CD14-positive monocyte (primary cell): ENCODE measurements around the gene SUCLG1. TPM values are rescaled to one million over a fixed set of nuclear protein-coding genes. Genes with fewer than 3 reads are reported as not detected.

Source experiments
- DNase-seq, 3 donors: peaks; one replicate each; pipeline ENCODE4 v3.0.0-alpha.2; 2011 to 2022
- H2AFZ ChIP-seq: 2 replicates; pipeline ENCODE4 v1.6.0; 2012; ENCODE audit warnings: mild to moderate bottlenecking, low read depth, low read length, inconsistent platforms; ENCODE audit not compliant: insufficient read depth, poor library complexity, severe bottlenecking
- H3K27ac ChIP-seq, 2 donors: 1 replicate in 1 of 2; 2 replicates in 1 of 2; pipeline ENCODE4 v1.5.1; 2012 to 2013; ENCODE audit warnings: low read length in 2 of 2, control low read depth in 1 of 2, inconsistent platforms in 1 of 2, low read depth in 1 of 2, mild to moderate bottlenecking in 1 of 2
- H3K27me3 ChIP-seq, 2 donors: one replicate each; pipeline versions ENCODE4 v1.6.0 to v1.6.1; 2011 to 2013; ENCODE audit warnings: low read length in 2 of 2; ENCODE audit not compliant: control insufficient read depth in 2 of 2, insufficient read depth in 2 of 2
- H3K36me3 ChIP-seq, 2 donors: replicated peaks in 1 of 2; 1 replicate in 1 of 2; 2 replicates in 1 of 2; pipeline versions ENCODE4 v1.5.1 to v1.6.1; 2012 to 2013; ENCODE audit warnings: low read length in 2 of 2, control low read depth in 1 of 2, inconsistent platforms in 1 of 2, mild to moderate bottlenecking in 1 of 2; ENCODE audit not compliant: insufficient read depth in 2 of 2, control insufficient read depth in 1 of 2
- H3K4me1 ChIP-seq, 2 donors: 1 replicate in 1 of 2; 2 replicates in 1 of 2; pipeline versions ENCODE4 v1.5.1 to v1.6.1; 2012 to 2013; ENCODE audit warnings: low read length in 2 of 2, control low read depth in 1 of 2, inconsistent platforms in 1 of 2, mild to moderate bottlenecking in 1 of 2, moderate library complexity in 1 of 2; ENCODE audit not compliant: insufficient read depth in 2 of 2, control insufficient read depth in 1 of 2
- H3K4me2 ChIP-seq: replicated peaks from 2 replicates; pipeline ENCODE3; 2012; ENCODE audit warnings: low read length, moderate library complexity, mild to moderate bottlenecking; ENCODE audit not compliant: poor library complexity, severe bottlenecking; ENCODE audit errors: extremely low read depth
- H3K4me3 ChIP-seq, 3 experiments: fragments of 200-600 bp in 1 of 3; sonication (generic) in 1 of 3; replicated peaks in 1 of 3; 1 replicate in 2 of 3; 2 replicates in 1 of 3; pipeline ENCODE4 v1.5.1; 2011 to 2013; ENCODE audit warnings: low read length in 3 of 3, mild to moderate bottlenecking in 3 of 3, control low read depth in 2 of 3, low read depth in 2 of 3, inconsistent platforms in 1 of 3, moderate library complexity in 1 of 3
- H3K79me2 ChIP-seq: 2 replicates; pipeline ENCODE4 v1.6.0; 2012; ENCODE audit warnings: mild to moderate bottlenecking, control low read depth, inconsistent platforms, low read length, moderate library complexity; ENCODE audit not compliant: insufficient read depth
- H3K9ac ChIP-seq: 2 replicates; pipeline ENCODE4 v1.6.0; 2017; ENCODE audit warnings: low read length, mild to moderate bottlenecking; ENCODE audit not compliant: insufficient read depth, poor library complexity, severe bottlenecking
- H3K9me3 ChIP-seq, 2 donors: replicated peaks in 1 of 2; 1 replicate in 1 of 2; 2 replicates in 1 of 2; pipeline versions ENCODE4 v1.5.1 to v1.6.1; 2012 to 2013; ENCODE audit warnings: low read length in 2 of 2, control low read depth in 1 of 2; ENCODE audit not compliant: control insufficient read depth in 1 of 2, insufficient read depth in 1 of 2
- H4K20me1 ChIP-seq: 2 replicates; pipeline ENCODE4 v1.6.0; 2012; ENCODE audit warnings: mild to moderate bottlenecking, low read length, control low read depth, moderate library complexity; ENCODE audit not compliant: insufficient read depth
- H3K27ac Mint-ChIP-seq, 7 donors: one replicate each; pipeline ENCODE4 v1.8.0; 2020; ENCODE audit warnings: mild to moderate bottlenecking in 7 of 7, mixed read lengths in 7 of 7, moderate library complexity in 6 of 7, inconsistent platforms in 2 of 7
- H3K27me3 Mint-ChIP-seq, 3 donors: one replicate each; pipeline ENCODE4 v1.8.0; 2021 to 2022; ENCODE audit warnings: low read depth in 3 of 3, mild to moderate bottlenecking in 3 of 3, mixed read lengths in 3 of 3, moderate library complexity in 3 of 3, inconsistent platforms in 1 of 3
- H3K36me3 Mint-ChIP-seq, 2 donors: one replicate each; pipeline ENCODE4 v1.8.0; 2020; ENCODE audit warnings: mixed read lengths in 2 of 2, inconsistent platforms in 1 of 2, mild to moderate bottlenecking in 1 of 2
- H3K4me1 Mint-ChIP-seq: one replicate; pipeline ENCODE4 v1.8.0; 2020; ENCODE audit warnings: mild to moderate bottlenecking, mixed read lengths
- H3K4me3 Mint-ChIP-seq, 2 donors: one replicate each; pipeline ENCODE4 v1.8.0; 2020; ENCODE audit warnings: mild to moderate bottlenecking in 2 of 2, mixed read lengths in 2 of 2, moderate library complexity in 1 of 2
- H3K9me3 Mint-ChIP-seq, 7 donors: one replicate each; pipeline ENCODE4 v1.8.0; 2020 to 2022; ENCODE audit warnings: mixed read lengths in 7 of 7, mild to moderate bottlenecking in 6 of 7, moderate library complexity in 6 of 7, inconsistent platforms in 2 of 7
- CTCF ChIP-seq: fragments of 200-600 bp; IDR thresholded peaks from one replicate; pipeline ENCODE4 v1.8.0; 2022; ENCODE audit warnings: antibody characterized with exemption, mild to moderate bottlenecking
- WGBS: methylation state at CpG from one replicate; pipeline ENCODE4 v1.1.5; 2013; ENCODE audit warnings: missing lambda C conversion rate; ENCODE audit not compliant: insufficient coverage; 5-methylcytosine and 5-hydroxymethylcytosine counted together
- intact Hi-C, 2 donors: fragments of 100-400 bp; cut with micrococcal nuclease; formaldehyde crosslinking; loops; one replicate each; pipeline versions ENCODE4 v1.15.0 to v1.15.1; 2023
- polyA plus RNA-seq, 3 donors: library from polyadenylated mRNA; depleted of rRNA in 1 of 3; unstranded in 2 of 3; stranded (reverse) in 1 of 3; fragments of 300-500 nt in 2 of 3; fragments of >200 nt in 1 of 3; fragmentation: Illumina TruSeq in 2 of 3; gene quantifications; 1 replicate in 2 of 3; 2 replicates in 1 of 3; pipeline ENCODE4 v1.2.3, GENCODE V29; 2012 to 2021

SUCLG1 gene
- polyA plus RNA-seq, 3 donors, result 24.9 to 114 (median 98.9) TPM

GRCh38 chr2:84442888-84443287 lies 16.2 kb downstream of the SUCLG1 start:
- no peaks in the 10 kb centered on the region for H3K27me3 ChIP-seq
- Mint-ChIP-seq H3K27ac (peak overlapping the region in 2 of 7 donors; percentile 3 to 79), H3K4me3 (no peak overlapping the region), H3K9me3 (peaks cover 0 to 1% (median 0%) of the 10 kb centered on the region in 7 donors), H3K27me3 (no peaks in the 10 kb centered on the region), H3K4me1 (peaks cover 8% of the 10 kb centered on the region), H3K36me3 (peaks cover 84 to 93% of the 10 kb centered on the region in 2 donors)
- WGBS, result 78% methylated on average over 1 of the region's 3 CpGs
- H3K4me3 ChIP-seq, result no peak overlapping the region
- TF ChIP-seq CTCF, result no peak
- no peak for DNase-seq
- intact Hi-C loops, result no loop called here
- H2AFZ ChIP-seq, result no peak overlapping the region
- no peak overlapping the region for H3K4me2 ChIP-seq
- no peak overlapping the region for H3K9ac ChIP-seq
- no peaks in the 10 kb centered on the region for H3K79me2 ChIP-seq
- no peak overlapping the region for H3K27ac ChIP-seq
- H3K4me1 ChIP-seq, result no peaks in the 10 kb centered on the region
- peaks cover 65 to 95% of the 10 kb centered on the region in 2 donors for H3K36me3 ChIP-seq
- no peaks in the 10 kb centered on the region for H4K20me1 ChIP-seq
- H3K9me3 ChIP-seq, result no peaks in the 10 kb centered on the region

- Histone ChIP-seq H3K4me3 (no peak overlapping the region), H3K4me1 (no peaks in the 10 kb centered on the region), H4K20me1 (no peaks in the 10 kb centered on the region), H3K4me2 (no peak overlapping the region), H3K9ac (no peak overlapping the region), H3K9me3 (no peaks in the 10 kb centered on the region), H3K36me3 (peaks cover 75 to 96% of the 10 kb centered on the region in 2 donors), H3K79me2 (no peaks in the 10 kb centered on the region), H3K27me3 (no peaks in the 10 kb centered on the region), H2AFZ (no peak overlapping the region), H3K27ac (no peak overlapping the region)
- Mint-ChIP-seq H3K27ac (no peak overlapping the region), H3K4me3 (no peak overlapping the region), H3K27me3 (no peaks in the 10 kb centered on the region), H3K9me3 (peaks cover 0 to 1% (median 0%) of the 10 kb centered on the region in 7 donors), H3K4me1 (peaks cover 8% of the 10 kb centered on the region), H3K36me3 (peaks cover 89 to 91% of the 10 kb centered on the region in 2 donors)
- WGBS, result no CpG with 5 or more reads among the region's 1 CpG
- no peak for DNase-seq
- intact Hi-C loops, result no loop called here
- TF ChIP-seq CTCF, result no peak
Observed at GRCh38 chr2:84441505-84441904, 17.6 kb downstream of the SUCLG1 start.
